IMR-90 (cell line): ENCODE results near the gene ATOSB. TPM values are rescaled to one million over a fixed set of nuclear protein-coding genes. Genes with fewer than 3 reads are reported as not detected.

Experiments
- ATAC-seq: fragments of 200-7000 bp; cut with Tn5 transposase; 2 replicates; pipeline ENCODE4 v1.9.1; 2020; ENCODE audit warnings: low read depth, mild to moderate bottlenecking, moderate library complexity
- BruUV-seq: library from RNA; stranded (reverse); fragments of 400-500 nt; replicated peaks from 2 replicates; lab custom pipeline; 2021; lab: Mats Ljungman, UMichigan
- CTCF ChIA-PET: fragments of 300-600 bp; formaldehyde crosslinking; extraction: SDS; loops from one replicate; lab custom pipeline; 2021; ENCODE audit warnings: antibody characterized with exemption; lab: Yijun Ruan, JAX
- POLR2A ChIA-PET: fragments of 300-600 bp; sonication (Branson Sonifier 250); formaldehyde crosslinking; loops from one replicate; lab custom pipeline; 2022; ENCODE audit warnings: antibody characterized with exemption; ENCODE audit not compliant: unreplicated experiment; lab: Charles Lee
- DNase-seq: peaks from one replicate; pipeline ENCODE4 v3.0.0; 2013
- H2AFZ ChIP-seq: replicated peaks from 2 replicates; pipeline ENCODE3; 2013; ENCODE audit warnings: low read length, mild to moderate bottlenecking; ENCODE audit not compliant: poor library complexity
- H2AK5ac ChIP-seq: 2 replicates; pipeline ENCODE4 v1.6.1; 2013; ENCODE audit warnings: low read depth, low read length, inconsistent platforms
- H2AK9ac ChIP-seq: replicated peaks from 2 replicates; pipeline ENCODE3; 2013; ENCODE audit warnings: mild to moderate bottlenecking, low read depth, low read length, moderate library complexity; ENCODE audit not compliant: poor library complexity
- H2BK120ac ChIP-seq: 2 replicates; pipeline ENCODE4 v1.6.1; 2013; ENCODE audit warnings: low read depth, low read length, inconsistent platforms
- H2BK15ac ChIP-seq: 3 replicates; pipeline ENCODE4 v1.6.1; 2013; ENCODE audit warnings: low read depth, low read length, inconsistent platforms
- H2BK20ac ChIP-seq: 2 replicates; pipeline ENCODE4 v1.6.1; 2013; ENCODE audit warnings: low read depth, mild to moderate bottlenecking, inconsistent platforms, low read length, moderate library complexity
- H2BK5ac ChIP-seq: 2 replicates; pipeline ENCODE4 v1.6.1; 2013; ENCODE audit warnings: mild to moderate bottlenecking, low read depth, low read length, inconsistent platforms; ENCODE audit not compliant: poor library complexity, severe bottlenecking
- H3K14ac ChIP-seq: replicated peaks from 2 replicates; pipeline ENCODE4 v1.6.1; 2013; ENCODE audit warnings: low read depth, low read length, inconsistent platforms
- H3K18ac ChIP-seq: 2 replicates; pipeline ENCODE4 v1.6.1; 2013; ENCODE audit warnings: low read depth, low read length, control low read depth
- H3K23ac ChIP-seq: 2 replicates; pipeline ENCODE4 v1.6.1; 2013; ENCODE audit warnings: low read depth, low read length, inconsistent platforms
- H3K27ac ChIP-seq: 2 replicates; pipeline ENCODE4 v1.5.1; 2013; ENCODE audit warnings: mild to moderate bottlenecking, control low read depth, low read length; ENCODE audit not compliant: insufficient read depth
- H3K27me3 ChIP-seq: 2 replicates; pipeline ENCODE4 v1.6.1; 2013; ENCODE audit warnings: low read length; ENCODE audit not compliant: control insufficient read depth, insufficient read depth
- H3K36me3 ChIP-seq: 2 replicates; pipeline ENCODE4 v1.6.1; 2013; ENCODE audit warnings: low read length, mixed read lengths; ENCODE audit not compliant: control insufficient read depth, insufficient read depth
- H3K4ac ChIP-seq: 2 replicates; pipeline ENCODE4 v1.6.1; 2013; ENCODE audit warnings: low read depth, low read length, inconsistent platforms
- H3K4me1 ChIP-seq: 2 replicates; pipeline ENCODE4 v1.6.1; 2013; ENCODE audit warnings: low read length, mixed read lengths; ENCODE audit not compliant: control insufficient read depth, insufficient read depth
- H3K4me2 ChIP-seq: 2 replicates; pipeline ENCODE4 v1.6.1; 2013; ENCODE audit warnings: low read depth, mild to moderate bottlenecking, control low read depth, low read length, moderate library complexity
- H3K4me3 ChIP-seq: 2 replicates; pipeline ENCODE4 v1.5.1; 2013; ENCODE audit warnings: low read depth, mild to moderate bottlenecking, control low read depth, low read length, moderate library complexity; ENCODE audit not compliant: insufficient read depth
- H3K56ac ChIP-seq: 2 replicates; pipeline ENCODE4 v1.6.1; 2013; ENCODE audit warnings: low read length, inconsistent platforms; ENCODE audit not compliant: insufficient read depth; ENCODE audit errors: extremely low read depth
- H3K79me1 ChIP-seq, 2 experiments: 2 replicates each; pipeline ENCODE4 v1.6.1; 2013; ENCODE audit warnings: low read length in 2 of 2, inconsistent platforms in 1 of 2, low read depth in 1 of 2
- H3K9ac ChIP-seq: 2 replicates; pipeline ENCODE4 v1.6.1; 2013; ENCODE audit warnings: low read depth, low read length, control low read depth
- H3K9me1 ChIP-seq: 2 replicates; pipeline ENCODE4 v1.6.1; 2013; ENCODE audit warnings: low read length, inconsistent platforms; ENCODE audit not compliant: insufficient read depth
- H3K9me3 ChIP-seq: 2 replicates; pipeline ENCODE4 v1.6.1; 2013; ENCODE audit warnings: low read length; ENCODE audit not compliant: control insufficient read depth, insufficient read depth
- H4K20me1 ChIP-seq: 2 replicates; pipeline ENCODE4 v1.6.1; 2013; ENCODE audit warnings: low read length, inconsistent platforms; ENCODE audit not compliant: insufficient read depth
- H4K5ac ChIP-seq: 2 replicates; pipeline ENCODE4 v1.6.1; 2013; ENCODE audit warnings: mild to moderate bottlenecking, low read depth, low read length, control low read depth
- H4K8ac ChIP-seq, 2 experiments: 2 replicates each; pipeline ENCODE4 v1.6.1; 2013; ENCODE audit warnings: low read depth in 2 of 2, low read length in 2 of 2, control low read depth in 1 of 2, inconsistent platforms in 1 of 2
- H4K91ac ChIP-seq: 2 replicates; pipeline ENCODE4 v1.6.1; 2013; ENCODE audit warnings: low read depth, low read length, inconsistent platforms; ENCODE audit not compliant: insufficient read depth
- CTCF ChIP-seq: conservative IDR thresholded peaks from 2 replicates; pipeline ENCODE4 v1.5.1; 2012; ENCODE audit warnings: mild to moderate bottlenecking, low read depth, low read length, improper control_type of control experiment
- FOS ChIP-seq: fragments of 150-350 bp; IDR thresholded peaks from 2 replicates; pipeline ENCODE4 v1.6.1; 2016; ENCODE audit warnings: low read depth, low read length
- MAZ ChIP-seq: IDR thresholded peaks from 2 replicates; pipeline ENCODE4 v1.6.1; 2012; ENCODE audit warnings: low read depth, mild to moderate bottlenecking, low read length, improper control_type of control experiment, moderate library complexity, borderline replicate concordance
- MXI1 ChIP-seq: IDR thresholded peaks from 2 replicates; pipeline ENCODE4 v1.6.1; 2012; ENCODE audit warnings: low read depth, mild to moderate bottlenecking, low read length, moderate library complexity, borderline replicate concordance
- POLR2A ChIP-seq: IDR thresholded peaks from 2 replicates; pipeline ENCODE4 v1.6.1; 2012; ENCODE audit warnings: mild to moderate bottlenecking, low read depth, low read length
- RCOR1 ChIP-seq: IDR thresholded peaks from 2 replicates; pipeline ENCODE4 v1.6.1; 2012; ENCODE audit warnings: mild to moderate bottlenecking, low read length, improper control_type of control experiment; ENCODE audit not compliant: insufficient replicate concordance
- USF2 ChIP-seq: fragments of 150-350 bp; IDR thresholded peaks from 2 replicates; pipeline ENCODE4 v1.6.1; 2017; ENCODE audit warnings: mild to moderate bottlenecking, antibody characterized with exemption, low read length, low read depth
- WGBS, 2 experiments: methylation state at CpG; one replicate each; pipeline versions ENCODE4 v1.1.5 to v1.1.7; 2013; ENCODE audit warnings: missing lambda C conversion rate in 2 of 2; ENCODE audit not compliant: insufficient read length in 1 of 2; ENCODE audit errors: extremely low coverage in 2 of 2; 5-methylcytosine and 5-hydroxymethylcytosine counted together
- dilution Hi-C: fragments of 300-500 bp; cut with HindIII; formaldehyde crosslinking; loops from one replicate; pipeline ENCODE4 v1.14.3; 2018; ENCODE audit warnings: low sequenced_read_pairs; ENCODE audit not compliant: unreplicated experiment
- in situ Hi-C: fragments of 300-500 bp; cut with MboI; formaldehyde crosslinking; loops from 3 replicates; pipeline ENCODE4 v1.14.3; 2019; ENCODE audit warnings: low sequenced_read_pairs, inconsistent platforms, mixed read lengths
- intact Hi-C: fragments of 100-400 bp; cut with micrococcal nuclease; formaldehyde crosslinking; loops from 2 replicates; pipeline ENCODE4 v1.10.0; 2022
- polyA plus RNA-seq, 3 experiments: library from polyadenylated mRNA; depleted of rRNA; stranded (reverse); fragments of >200 nt; gene quantifications; 2 replicates each; pipeline ENCODE4 v1.2.3, GENCODE V29; 2012; ENCODE audit warnings: low replicate concordance in 1 of 3
- total RNA-seq: library from RNA; depleted of rRNA; stranded (reverse); fragments of >200 nt; gene quantifications from 2 replicates; pipeline ENCODE4 v1.2.3, GENCODE V29; 2012
- TF ChIP-seq, protein P1 (sequence below): fragments of 150-350 bp; IDR thresholded peaks from 2 replicates; pipeline ENCODE4 v1.6.1; 2016; ENCODE audit warnings: low read depth, mild to moderate bottlenecking, low read length, moderate library complexity, borderline replicate concordance

ATOSB gene
- total and polyA plus RNA-seq, 2 of the 4 experiments (the other 2 are of a cell fraction): 12.0 to 40.2 TPM

DNA sequence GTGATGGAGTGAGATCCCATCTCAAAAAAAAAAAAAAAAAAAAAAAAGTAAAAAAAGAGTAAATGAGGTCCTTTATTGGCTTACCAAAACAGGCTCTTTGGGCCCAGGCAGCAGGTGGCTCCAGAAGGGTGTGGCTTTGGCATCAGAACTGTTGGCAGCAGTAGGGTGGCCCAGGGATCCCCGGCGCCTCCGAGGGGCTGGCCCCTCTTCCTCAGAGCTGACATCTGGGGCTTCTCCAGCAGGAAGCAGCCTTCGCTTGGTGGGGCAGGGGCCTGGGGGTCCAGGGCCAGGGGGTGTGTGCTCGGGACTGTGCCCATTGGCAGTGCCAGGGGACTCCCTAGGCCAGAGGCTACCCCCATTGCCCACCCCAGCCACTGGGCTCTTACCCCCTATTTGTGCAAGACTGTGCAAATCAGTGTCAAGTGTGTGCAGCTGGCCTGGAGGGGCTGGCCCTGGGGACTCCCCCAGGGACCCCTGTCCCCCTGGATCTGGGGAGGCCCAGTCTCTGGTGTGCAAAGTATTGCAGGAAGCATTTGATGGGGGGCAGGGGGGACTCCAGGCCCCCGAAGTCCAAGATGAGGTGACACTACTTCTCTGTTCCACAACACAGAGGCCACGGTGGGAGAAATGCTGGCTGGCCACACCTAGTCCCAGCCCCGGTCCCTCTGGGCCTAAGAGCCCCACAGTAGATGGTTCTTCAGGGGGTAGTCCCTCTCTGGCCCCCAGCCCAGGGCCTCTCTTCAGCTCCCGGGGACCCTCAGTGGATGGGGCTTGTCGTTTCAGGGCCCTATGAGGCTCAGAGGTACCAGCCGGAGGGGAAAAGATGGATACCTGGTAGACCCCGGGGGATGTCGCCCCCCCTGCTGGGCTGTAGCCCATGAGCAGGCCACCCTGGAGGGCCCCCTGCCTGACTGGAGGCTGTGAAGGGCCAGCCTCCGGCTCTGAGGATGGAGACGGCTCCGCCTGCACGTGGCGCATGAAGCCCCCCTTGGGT, 8.1 kb downstream of the ATOSB start:
- Histone ChIP-seq H3K36me3 (peaks cover 33% of the 10 kb centered on the region), H3K4me2 (no peak overlapping the region), H3K18ac (no peak overlapping the region), H4K91ac (no peak overlapping the region), H3K9me1 (peaks cover 22% of the 10 kb centered on the region), H2AK9ac (no peak overlapping the region), H2BK20ac (no peak overlapping the region), H3K79me1 (peaks cover 21 to 44% of the 10 kb centered on the region in 2 experiments; a peak in 3 of 4 replicates), H3K27me3 (no peaks in the 10 kb centered on the region), H2BK15ac (no peak overlapping the region), H3K9me3 (no peaks in the 10 kb centered on the region), H3K4me1 (peaks cover 16% of the 10 kb centered on the region), H2BK5ac (no peak overlapping the region), H3K14ac (no peak overlapping the region), H3K27ac (no peak overlapping the region), H4K5ac (no peak overlapping the region), H3K4ac (no peak overlapping the region), H3K23ac (no peak overlapping the region), H2AFZ (no peak overlapping the region), H2BK120ac (no peak overlapping the region), H3K4me3 (no peak overlapping the region), H2AK5ac (no peak overlapping the region), H3K9ac (no peak overlapping the region), H4K8ac (no peak overlapping the region), H4K20me1 (peaks cover 9% of the 10 kb centered on the region; the same call in 1 of the 2 replicates), H3K56ac (no peak overlapping the region)
- intact Hi-C loops: no loop called here
- ATAC-seq (no peak), DNase-seq (no peak)
- 100% methylated on average over 2 of the region's 18 CpGs; no CpG with 5 or more reads in 1 of the 2 experiments for WGBS, 2 experiments
- CTCF ChIA-PET: no interaction called here
- in situ Hi-C loops: no loop called here
- POLR2A ChIA-PET: interaction anchor here (0.6 kb wide), 1 partner anchor 622 kb away, joined by 3 read pairs; no protein-coding TSS in a partner anchor
- TF ChIP-seq, protein P1, sequence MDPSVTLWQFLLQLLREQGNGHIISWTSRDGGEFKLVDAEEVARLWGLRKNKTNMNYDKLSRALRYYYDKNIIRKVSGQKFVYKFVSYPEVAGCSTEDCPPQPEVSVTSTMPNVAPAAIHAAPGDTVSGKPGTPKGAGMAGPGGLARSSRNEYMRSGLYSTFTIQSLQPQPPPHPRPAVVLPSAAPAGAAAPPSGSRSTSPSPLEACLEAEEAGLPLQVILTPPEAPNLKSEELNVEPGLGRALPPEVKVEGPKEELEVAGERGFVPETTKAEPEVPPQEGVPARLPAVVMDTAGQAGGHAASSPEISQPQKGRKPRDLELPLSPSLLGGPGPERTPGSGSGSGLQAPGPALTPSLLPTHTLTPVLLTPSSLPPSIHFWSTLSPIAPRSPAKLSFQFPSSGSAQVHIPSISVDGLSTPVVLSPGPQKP: no peak
- no peak for TF ChIP-seq USF2
- TF ChIP-seq CTCF: no peak
- TF ChIP-seq POLR2A: no peak
- no peak for TF ChIP-seq MXI1
- no peak for TF ChIP-seq FOS
- TF ChIP-seq MAZ: no peak
- TF ChIP-seq RCOR1: no peak
- BruUV-seq: no TSS peak
- dilution Hi-C loops: no loop called here
